HEK293T (cell line): ENCODE data around the gene DNAJC10.

Source experiments
- HDGF ChIP-seq: fragments of 450-650 bp; IDR thresholded peaks from 2 replicates; pipeline ENCODE4 v1.6.1; 2017; ENCODE audit warnings: antibody characterized with exemption, borderline replicate concordance
- SP1 ChIP-seq: fragments of 450-650 bp; IDR thresholded peaks from 2 replicates; pipeline ENCODE4 v1.6.1; 2017

DNA sequence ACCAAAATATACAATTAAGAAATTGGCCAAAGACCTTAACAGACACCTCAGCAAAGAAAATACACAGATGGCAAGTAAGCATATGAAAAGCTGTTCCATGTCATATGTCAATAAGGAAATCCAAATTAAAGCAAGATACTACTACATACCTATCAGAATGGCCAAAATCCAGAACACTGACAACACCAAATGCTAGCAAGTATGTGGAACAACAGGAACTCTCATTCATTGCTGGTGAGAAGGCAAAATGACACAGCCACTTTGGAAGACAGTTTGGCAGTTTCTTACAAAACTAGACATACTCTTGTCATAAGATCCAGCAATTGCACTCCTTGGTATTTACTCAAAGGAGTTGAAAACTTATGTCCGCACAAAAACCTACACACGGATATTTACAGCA is 20.3 kb upstream of the DNAJC10 start:
- no peak for TF ChIP-seq HDGF
- TF ChIP-seq SP1, result no peak
